ENCODE data around the gene F13A1.

The F13A1 gene

GRCh38 chr6:6319952-6320811, at the start of gene F13A1:
Gene F13A1 (minus strand): TSS chr6:6320662. CDS start chr6:6318664, 1,998 bp downstream.
- in situ Hi-C loops (cut with HindIII; ENCODE audit: low sequenced_read_pairs), result no loop called here
- H3K4me3 ChIP-seq (ENCODE audit: low read depth, low read length), result no peak within 1 kb of the TSS
- no peak for DNase-seq (ENCODE audit: low read depth, low spot score)
- no peak for TF ChIP-seq CTCF (IDR thresholded peaks at IDR 0.05; ENCODE audit: low read depth, low read length)

DNA sequence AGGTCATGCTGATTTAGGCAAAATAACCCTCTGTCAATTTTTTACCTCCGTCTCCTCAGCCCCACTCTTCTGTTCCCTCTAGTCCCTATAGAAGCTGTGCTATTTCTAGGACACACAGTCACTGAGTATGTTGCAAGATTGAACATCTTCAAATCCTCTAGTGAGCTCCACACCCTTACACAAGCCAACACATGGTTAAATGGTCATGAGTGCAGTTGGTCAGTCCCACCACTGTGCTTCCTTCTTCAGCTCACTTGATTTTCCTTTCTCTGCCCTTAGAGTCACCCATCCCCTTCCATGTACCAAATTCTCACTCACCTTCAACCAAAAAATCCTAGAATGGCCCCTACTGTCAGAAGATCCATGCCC, 48.2 kb upstream of the F13A1 start:
- in situ Hi-C loops (cut with HindIII; ENCODE audit: low sequenced_read_pairs), result no loop called here
- no peak for TF ChIP-seq CTCF (IDR thresholded peaks at IDR 0.05; ENCODE audit: low read depth, low read length)
- no peak for DNase-seq (ENCODE audit: low read depth, low spot score)
- no peak overlapping the region for H3K4me3 ChIP-seq (ENCODE audit: low read depth, low read length)

DNA sequence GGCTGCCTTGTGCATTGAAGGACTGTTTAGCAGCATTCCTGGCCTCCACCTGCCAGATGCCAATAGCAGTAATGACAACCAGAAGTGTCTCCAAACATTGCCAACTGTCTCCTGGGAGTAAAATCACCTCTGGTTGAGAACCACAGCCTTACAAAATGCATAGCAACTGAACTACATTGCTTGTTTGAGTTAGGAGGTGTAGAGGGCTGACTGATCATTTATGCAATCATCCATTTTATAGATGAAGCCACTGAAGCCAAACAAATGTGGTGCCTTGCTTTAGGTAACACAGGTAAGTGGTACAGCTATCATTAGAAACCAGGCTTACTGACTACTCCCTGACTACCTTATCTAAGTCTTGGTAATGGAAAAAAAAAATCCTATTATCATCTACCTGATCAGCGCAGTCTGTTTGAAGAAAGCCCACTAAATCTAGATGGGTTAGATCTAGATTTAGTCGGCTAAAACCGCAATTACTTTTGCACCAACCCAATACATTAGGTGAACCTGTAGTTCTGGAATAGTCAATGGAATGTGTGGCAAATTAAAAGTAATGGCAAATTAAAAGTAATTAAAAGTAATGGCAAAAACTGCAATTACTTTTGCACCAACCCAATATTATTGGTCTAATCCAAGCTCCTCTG, 47.7 kb upstream of the F13A1 start:
- TF ChIP-seq CTCF (IDR thresholded peaks at IDR 0.05; ENCODE audit: low read depth, low read length), result no peak
- no peak overlapping the region for H3K4me3 ChIP-seq (ENCODE audit: low read depth, low read length)
- in situ Hi-C loops (cut with HindIII; ENCODE audit: low sequenced_read_pairs), result no loop called here
- no peak for DNase-seq (ENCODE audit: low read depth, low spot score)

DNA sequence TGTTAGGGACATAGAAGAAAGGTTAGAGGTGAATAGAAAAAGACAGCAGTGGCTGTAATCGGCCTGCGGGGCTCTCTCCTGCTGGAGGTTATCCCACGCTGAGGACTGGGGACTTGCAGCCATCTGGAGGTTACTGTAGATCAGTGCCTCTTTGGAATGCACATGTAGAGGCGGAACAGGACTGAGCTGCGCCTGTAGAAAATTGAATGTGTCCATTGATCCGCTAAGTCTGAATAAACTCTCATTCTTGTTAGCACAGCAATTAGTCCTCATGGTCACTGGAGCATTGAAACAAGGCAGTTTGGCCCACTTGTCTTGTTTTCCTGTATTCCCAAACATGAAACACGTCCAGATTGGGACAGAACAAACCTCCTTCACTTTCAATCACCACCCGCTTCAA, 46.3 kb upstream of the F13A1 start:
- H3K4me3 ChIP-seq (ENCODE audit: low read depth, low read length), result no peak overlapping the region
- no peak for DNase-seq (ENCODE audit: low read depth, low spot score)
- no peak for TF ChIP-seq CTCF (IDR thresholded peaks at IDR 0.05; ENCODE audit: low read depth, low read length)
- in situ Hi-C loops (cut with HindIII; ENCODE audit: low sequenced_read_pairs), result no loop called here

DNA sequence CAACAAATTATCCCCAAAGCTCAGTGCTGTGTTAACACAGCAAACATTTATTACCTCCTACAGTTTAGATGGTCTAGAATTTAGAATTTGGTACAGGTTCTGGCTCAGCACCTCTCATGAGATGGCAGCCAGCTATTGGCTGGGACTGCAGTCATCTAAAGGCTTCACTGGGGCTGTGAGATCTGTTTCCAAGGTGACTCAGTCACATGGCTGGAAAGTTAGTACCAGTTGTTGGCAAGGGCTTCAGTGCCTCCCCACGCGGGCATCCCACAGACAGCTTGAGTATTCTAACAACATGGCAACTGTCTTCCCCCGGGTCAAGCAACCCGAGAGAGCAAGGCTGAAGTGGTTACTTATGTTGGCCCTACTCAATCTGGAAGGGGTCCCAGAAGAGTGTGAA, 44.8 kb upstream of the F13A1 start:
- in situ Hi-C loops (cut with HindIII; ENCODE audit: low sequenced_read_pairs), result no loop called here
- TF ChIP-seq CTCF (IDR thresholded peaks at IDR 0.05; ENCODE audit: low read depth, low read length), result no peak

DNA sequence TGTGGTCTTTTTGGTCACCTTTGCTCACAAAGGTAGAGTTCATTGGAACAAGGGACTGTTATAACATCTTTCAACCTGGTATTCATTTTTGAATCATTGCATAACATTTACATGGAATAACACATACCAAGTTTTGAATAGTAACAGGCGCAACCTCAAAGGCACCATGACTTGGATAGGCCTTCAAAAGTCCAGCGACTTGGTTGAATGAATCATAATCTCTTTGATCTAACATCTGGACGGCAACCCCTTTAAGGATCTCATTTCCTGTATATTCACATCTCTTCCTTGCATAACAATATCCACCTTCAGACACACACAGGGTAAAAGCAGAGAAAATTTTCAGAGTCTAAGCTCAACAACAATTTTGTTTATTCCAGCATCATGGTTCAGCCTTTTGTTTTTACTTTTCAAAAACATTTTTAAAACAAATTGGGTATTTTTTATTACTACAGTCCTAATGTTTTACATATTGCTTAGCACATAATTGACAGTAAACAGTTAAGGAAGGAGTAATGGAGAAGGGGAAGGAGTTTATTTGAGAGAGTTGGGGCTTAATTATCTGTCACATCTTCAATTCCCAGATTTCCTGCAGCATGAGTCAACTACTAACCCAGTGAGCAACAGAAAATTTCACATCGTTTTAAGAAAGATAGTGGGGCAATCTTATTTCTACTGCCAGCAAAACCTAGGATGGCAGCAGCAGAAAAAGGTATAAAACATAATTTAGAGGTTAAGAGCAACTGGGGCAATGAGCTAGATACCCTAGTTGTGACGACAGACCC, 41.8 kb upstream of the F13A1 start:
- TF ChIP-seq CTCF (IDR thresholded peaks at IDR 0.05; ENCODE audit: low read depth, low read length), result no peak
- in situ Hi-C loops (cut with HindIII; ENCODE audit: low sequenced_read_pairs), result no loop called here
- H3K4me3 ChIP-seq (ENCODE audit: low read depth, low read length), result no peak overlapping the region
- DNase-seq (ENCODE audit: low read depth, low spot score), result no peak

More for the DNA sequence above, 44.8 kb upstream of the F13A1 start:
- no peak for DNase-seq (ENCODE audit: low read depth, low spot score)
- no peak overlapping the region for H3K4me3 ChIP-seq (ENCODE audit: low read depth, low read length)

Data from astrocyte of the spinal cord (primary cell).